CD4-positive, alpha-beta memory T cell (primary cell): ENCODE data around the gene ACTN3. TPM values are rescaled to one million over a fixed set of nuclear protein-coding genes. Genes with fewer than 3 reads are reported as not detected.
"Not testable (repeated sequence)": the region's sequence is repeated elsewhere in the genome, so short reads cannot be mapped to it uniquely, and the experiment has no call there.

Experiments
- CTCF ChIA-PET: fragments of 350-600 bp; sonication (Branson Sonifier 250); formaldehyde crosslinking; loops from one replicate; lab custom pipeline; 2021; ENCODE audit warnings: inconsistent platforms; ENCODE audit not compliant: partially characterized antibody; lab: Charles Lee
- POLR2A ChIA-PET: fragments of 350-600 bp; sonication (Branson Sonifier 250); formaldehyde crosslinking; loops from one replicate; lab custom pipeline; 2021; ENCODE audit not compliant: partially characterized antibody; lab: Charles Lee
- DNase-seq, 5 donors: peaks; one replicate each; pipeline versions ENCODE4 v3.0.0 to v3.0.0-alpha.2; 2020 to 2022; ENCODE audit warnings: mixed read lengths in 1 of 5
- H3K27ac ChIP-seq: one replicate; pipeline ENCODE4 v1.7.0; 2013; ENCODE audit warnings: low read depth, low read length
- H3K27me3 ChIP-seq: 2 replicates; pipeline ENCODE4 v1.7.0; 2013; ENCODE audit warnings: mild to moderate bottlenecking, low read length, moderate library complexity; ENCODE audit not compliant: insufficient read depth
- H3K36me3 ChIP-seq: 2 replicates; pipeline ENCODE4 v1.7.0; 2013; ENCODE audit warnings: mild to moderate bottlenecking, low read length, moderate library complexity; ENCODE audit not compliant: insufficient read depth
- H3K4me1 ChIP-seq: 2 replicates; pipeline ENCODE4 v1.7.0; 2013; ENCODE audit warnings: mild to moderate bottlenecking, low read length, moderate library complexity; ENCODE audit not compliant: insufficient read depth
- H3K4me3 ChIP-seq, 2 donors: one replicate each; pipeline ENCODE4 v1.7.0; 2013; ENCODE audit warnings: low read length in 2 of 2, mild to moderate bottlenecking in 1 of 2
- H3K9me3 ChIP-seq, 2 donors: one replicate each; pipeline ENCODE4 v1.7.0; 2013; ENCODE audit warnings: low read length in 2 of 2, control low read depth in 1 of 2; ENCODE audit not compliant: control insufficient read depth in 1 of 2
- H3K27ac Mint-ChIP-seq, 7 donors: one replicate each; pipeline ENCODE4 v1.8.0; 2020 to 2021; ENCODE audit warnings: mixed read lengths in 7 of 7, mild to moderate bottlenecking in 6 of 7, inconsistent platforms in 3 of 7, moderate library complexity in 3 of 7
- H3K27me3 Mint-ChIP-seq, 2 donors: one replicate each; pipeline ENCODE4 v1.8.0; 2020 to 2021; ENCODE audit warnings: mixed read lengths in 2 of 2
- H3K36me3 Mint-ChIP-seq, 2 donors: one replicate each; pipeline ENCODE4 v1.8.0; 2020 to 2021; ENCODE audit warnings: mixed read lengths in 2 of 2, inconsistent platforms in 1 of 2, mild to moderate bottlenecking in 1 of 2
- H3K4me1 Mint-ChIP-seq, 4 donors: one replicate each; pipeline ENCODE4 v1.8.0; 2020 to 2021; ENCODE audit warnings: mixed read lengths in 4 of 4, mild to moderate bottlenecking in 1 of 4
- H3K4me3 Mint-ChIP-seq, 8 donors: one replicate each; pipeline ENCODE4 v1.8.0; 2020 to 2021; ENCODE audit warnings: mixed read lengths in 8 of 8, mild to moderate bottlenecking in 7 of 8, moderate library complexity in 6 of 8, inconsistent platforms in 3 of 8
- H3K9me3 Mint-ChIP-seq, 8 donors: one replicate each; pipeline ENCODE4 v1.8.0; 2020 to 2021; ENCODE audit warnings: mixed read lengths in 8 of 8, mild to moderate bottlenecking in 5 of 8, inconsistent platforms in 3 of 8, moderate library complexity in 1 of 8
- intact Hi-C: fragments of 100-400 bp; cut with micrococcal nuclease; formaldehyde crosslinking; loops from one replicate; pipeline ENCODE4 v1.15.1; 2023
- polyA plus RNA-seq, 2 donors: library from polyadenylated mRNA; unstranded; fragments of 300-500 nt; fragmentation: Illumina TruSeq; gene quantifications; one replicate each; pipeline ENCODE4 v1.2.3, GENCODE V29; 2021
- total RNA-seq, 2 experiments: library from RNA; stranded (reverse); gene quantifications; one replicate each; pipeline ENCODE4 v1.2.3, GENCODE V29; 2021

The ACTN3 gene
- total and polyA plus RNA-seq, 4 experiments from 2014 or later = 0.17 to 0.20 TPM; not detected in 2

DNA sequence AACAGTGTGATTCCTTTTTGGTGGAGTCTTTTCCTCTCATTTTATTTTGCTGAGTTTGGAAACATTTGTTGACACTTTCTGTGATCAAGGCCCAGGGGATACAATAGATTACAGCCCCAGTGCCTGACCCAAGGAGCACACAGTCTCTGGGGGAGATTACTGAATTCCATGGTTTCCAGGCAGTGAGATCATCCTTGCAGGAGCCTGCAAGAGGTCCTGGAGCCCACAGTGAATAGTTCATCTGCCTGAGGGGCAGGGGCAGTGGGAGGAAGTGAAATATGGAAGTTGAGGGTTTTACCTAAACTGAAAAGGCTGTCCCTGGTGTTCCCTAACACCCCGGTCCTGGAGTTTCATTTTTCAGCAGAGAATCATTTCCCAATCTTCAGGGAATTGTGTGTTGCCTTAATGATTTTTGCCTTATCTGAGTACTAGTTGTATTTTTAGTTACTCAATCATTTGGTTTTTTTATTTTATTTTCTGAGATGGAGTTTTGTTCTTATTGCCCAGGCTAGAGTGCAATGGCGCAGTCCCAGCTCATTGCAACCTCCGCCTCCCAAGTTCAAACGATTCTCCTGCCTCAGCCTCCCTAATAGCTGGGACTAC, 54.0 kb downstream of the ACTN3 start:
- H3K27me3 Mint-ChIP-seq = no peaks in the 10 kb centered on the region
- POLR2A ChIA-PET = interaction anchor here (1.2 to 2.4 kb wide), 2 partner anchors 16 to 17 kb away, joined by 5 to 8 read pairs; partner anchors contain the start of gene RBM14
- H3K4me3 ChIP-seq = no peak overlapping the region
- intact Hi-C loops = no loop called here
- peak overlapping the region in 1 of 7 donors; percentile 64 for H3K27ac Mint-ChIP-seq
- CTCF ChIA-PET = interaction anchor here (1.5 to 1.6 kb wide), 2 partner anchors 8 to 78 kb away, joined by 3 to 6 read pairs; partner anchors contain the start of genes CCDC87 and RBM4B
- no peak overlapping the region for H3K27ac ChIP-seq
- no peaks in the 10 kb centered on the region for H3K9me3 ChIP-seq
- peaks cover 0 to 5% (median 3%) of the 10 kb centered on the region in 4 donors for H3K4me1 Mint-ChIP-seq
- H3K27me3 ChIP-seq = no peaks in the 10 kb centered on the region
- H3K4me1 ChIP-seq = peaks cover 4% of the 10 kb centered on the region
- peaks cover 0 to 28% of the 10 kb centered on the region in 2 donors for H3K36me3 Mint-ChIP-seq
- no peaks in the 10 kb centered on the region for H3K9me3 Mint-ChIP-seq
- DNase-seq = no peak
- peaks cover 17% of the 10 kb centered on the region for H3K36me3 ChIP-seq
- no peak overlapping the region for H3K4me3 Mint-ChIP-seq

DNA sequence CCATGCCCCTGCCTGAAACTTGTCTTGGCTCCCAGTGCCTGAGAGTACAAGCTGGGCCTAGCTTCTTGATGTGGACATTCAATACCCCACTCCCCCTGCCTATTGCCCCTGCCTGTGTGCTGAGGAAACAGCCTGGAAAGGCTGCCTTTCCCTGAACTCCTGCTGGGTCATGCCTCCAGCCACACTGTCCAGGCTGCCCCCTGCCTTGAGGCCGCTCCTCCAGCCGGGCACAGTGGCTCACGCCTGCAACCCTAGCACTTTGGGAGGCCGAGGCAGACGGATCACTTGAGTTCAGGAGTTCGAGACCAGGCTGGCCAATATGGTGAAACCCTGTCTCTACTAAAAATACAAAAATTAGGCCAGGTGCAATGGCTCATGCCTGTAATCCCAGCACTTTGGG, 56.4 kb downstream of the ACTN3 start:
- no peaks in the 10 kb centered on the region for H3K9me3 Mint-ChIP-seq
- POLR2A ChIA-PET = interaction anchor here (0.8 to 2.4 kb wide), 2 partner anchors 14 to 40 kb away, joined by 3 to 8 read pairs; partner anchors contain the start of gene RBM14
- H3K27me3 Mint-ChIP-seq = no peaks in the 10 kb centered on the region
- no peak overlapping the region for H3K4me3 ChIP-seq
- no peaks in the 10 kb centered on the region for H3K4me1 Mint-ChIP-seq
- H3K27ac ChIP-seq = no peak overlapping the region
- DNase-seq = no peak
- CTCF ChIA-PET = no interaction called here
- H3K27me3 ChIP-seq = no peaks in the 10 kb centered on the region
- H3K9me3 ChIP-seq = no peaks in the 10 kb centered on the region
- H3K36me3 Mint-ChIP-seq = peaks cover 0 to 33% of the 10 kb centered on the region in 2 donors
- peak overlapping the region in 1 of 7 donors; percentile 70 for H3K27ac Mint-ChIP-seq
- peaks cover 20% of the 10 kb centered on the region for H3K36me3 ChIP-seq
- intact Hi-C loops = no loop called here
- no peaks in the 10 kb centered on the region for H3K4me1 ChIP-seq
- no peak overlapping the region for H3K4me3 Mint-ChIP-seq

GRCh38 chr11:66604155-66604554, 57.5 kb downstream of the ACTN3 start:
- H3K27me3 ChIP-seq = no peaks in the 10 kb centered on the region
- H3K4me1 Mint-ChIP-seq = no peaks in the 10 kb centered on the region
- no peak overlapping the region for H3K4me3 ChIP-seq
- no peak overlapping the region for H3K27ac ChIP-seq
- ChIA-PET POLR2A (interaction anchor here (3.8 kb wide), 1 partner anchor 12 kb away, joined by 19 read pairs; the partner anchor contains the start of gene RBM14), CTCF (no interaction called here)
- intact Hi-C loops = no loop called here
- no peaks in the 10 kb centered on the region for H3K27me3 Mint-ChIP-seq
- DNase-seq = no peak
- peaks cover 20% of the 10 kb centered on the region for H3K36me3 ChIP-seq
- no peaks in the 10 kb centered on the region for H3K4me1 ChIP-seq
- peaks cover 0 to 31% of the 10 kb centered on the region in 2 donors for H3K36me3 Mint-ChIP-seq
- H3K4me3 Mint-ChIP-seq = no peak overlapping the region
- no peaks in the 10 kb centered on the region for H3K9me3 ChIP-seq
- H3K9me3 Mint-ChIP-seq = no peaks in the 10 kb centered on the region
- H3K27ac Mint-ChIP-seq = no peak overlapping the region

GRCh38 chr11:66606608-66607007, 59.9 kb downstream of the ACTN3 start:
- H3K27me3 ChIP-seq, H3K4me3 Mint-ChIP-seq, H3K9me3 ChIP-seq, H3K27me3 Mint-ChIP-seq, H3K27ac ChIP-seq, H3K27ac Mint-ChIP-seq, DNase-seq, H3K9me3 Mint-ChIP-seq, H3K4me3 ChIP-seq, intact Hi-C loops: not testable (repeated sequence)
- ChIA-PET POLR2A (interaction anchor here (1.0 to 3.8 kb wide), 3 partner anchors 10 to 32 kb away, joined by 3 to 19 read pairs (median 8); partner anchors contain the start of genes RBM14 and RBM4), CTCF (interaction anchor here (1.0 to 1.7 kb wide), 3 partner anchors 14 to 29 kb away, joined by 3 to 6 read pairs (median 6); partner anchors contain the start of genes CCDC87 and CCS)
- Histone ChIP-seq H3K4me1 (peaks cover 11% of the 10 kb centered on the region), H3K36me3 (peaks cover 20% of the 10 kb centered on the region)
- peaks cover 6 to 13% (median 11%) of the 10 kb centered on the region in 4 donors for H3K4me1 Mint-ChIP-seq
- peaks cover 0 to 23% of the 10 kb centered on the region in 2 donors for H3K36me3 Mint-ChIP-seq

DNA sequence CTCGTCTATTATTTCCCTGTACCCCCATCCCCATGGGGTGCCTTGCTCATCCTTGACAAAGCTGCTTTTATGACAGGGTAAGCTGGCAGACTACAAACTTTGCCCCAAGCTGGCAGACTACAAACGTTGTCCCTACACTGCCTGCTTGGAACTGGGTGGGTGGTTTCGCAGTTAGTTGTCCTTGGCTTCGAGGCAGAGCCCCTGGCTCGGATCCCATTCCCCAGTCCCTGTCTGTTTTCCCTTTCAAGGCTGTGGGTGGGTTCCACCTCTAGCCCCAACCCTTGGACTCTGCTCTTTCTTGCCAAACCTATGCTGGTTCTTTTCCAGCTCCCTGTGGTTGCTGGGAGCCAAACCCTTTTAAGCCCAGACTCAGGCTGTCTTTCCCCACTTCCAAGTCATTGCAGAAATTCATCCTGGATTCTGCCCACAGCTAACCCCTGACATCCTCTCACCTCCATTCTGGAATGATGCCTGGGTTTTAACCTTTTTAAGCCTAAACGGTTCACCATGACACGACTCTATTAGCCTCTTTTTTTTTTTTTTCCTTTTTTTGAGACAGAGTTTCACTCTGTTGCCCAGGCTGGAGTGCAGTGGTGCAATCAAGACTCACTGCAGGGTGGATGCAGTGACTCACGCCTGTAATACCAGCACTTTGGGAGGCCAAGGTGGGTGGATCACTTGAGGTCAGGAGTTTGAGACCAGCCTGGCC, 60.6 kb downstream of the ACTN3 start:
- Histone ChIP-seq H3K27ac (no peak overlapping the region), H3K36me3 (peaks cover 18% of the 10 kb centered on the region), H3K9me3 (no peaks in the 10 kb centered on the region), H3K27me3 (no peaks in the 10 kb centered on the region), H3K4me3 (no peak overlapping the region), H3K4me1 (peaks cover 11% of the 10 kb centered on the region)
- ChIA-PET CTCF (interaction anchor here (1.7 kb wide), 1 partner anchor 29 kb away, joined by 6 read pairs; no protein-coding TSS in a partner anchor), POLR2A (interaction anchor here (1.0 to 3.8 kb wide), 3 partner anchors 9 to 31 kb away, joined by 3 to 19 read pairs (median 8); partner anchors contain the start of genes RBM14 and RBM4)
- H3K27ac Mint-ChIP-seq = peak overlapping the region in 1 of 7 donors; percentile 83
- H3K4me1 Mint-ChIP-seq = peaks cover 6 to 13% (median 11%) of the 10 kb centered on the region in 4 donors
- intact Hi-C loops = no loop called here
- no peak for DNase-seq
- no peaks in the 10 kb centered on the region for H3K27me3 Mint-ChIP-seq
- H3K4me3 Mint-ChIP-seq = no peak overlapping the region
- peaks cover 0 to 19% of the 10 kb centered on the region in 2 donors for H3K36me3 Mint-ChIP-seq
- no peaks in the 10 kb centered on the region for H3K9me3 Mint-ChIP-seq

GRCh38 chr11:66609721-66610617, 63.3 kb downstream of the ACTN3 start:
- Histone ChIP-seq H3K36me3 (peaks cover 11% of the 10 kb centered on the region), H3K4me3 (no peak overlapping the region), H3K27me3 (no peaks in the 10 kb centered on the region), H3K27ac (no peak overlapping the region), H3K9me3 (no peaks in the 10 kb centered on the region), H3K4me1 (peaks cover 11% of the 10 kb centered on the region)
- intact Hi-C loops = loop anchor here (1.0 kb wide), 1 partner anchor 60 kb away; no protein-coding TSS in a partner anchor
- H3K9me3 Mint-ChIP-seq = no peaks in the 10 kb centered on the region
- DNase-seq = no peak
- ChIA-PET CTCF (interaction anchor here (0.6 to 1.4 kb wide), 3 partner anchors 15 to 19 kb away, joined by 3 to 5 read pairs (median 4); partner anchors contain the start of gene CCDC87), POLR2A (interaction anchor here (1.2 kb wide), 1 partner anchor 9 kb away, joined by 3 read pairs; no protein-coding TSS in a partner anchor)
- H3K36me3 Mint-ChIP-seq = peaks cover 0 to 11% of the 10 kb centered on the region in 2 donors
- H3K27me3 Mint-ChIP-seq = no peaks in the 10 kb centered on the region
- H3K27ac Mint-ChIP-seq = peak overlapping the region; percentile 18 to 85 (median 53)
- H3K4me3 Mint-ChIP-seq = peak overlapping the region in 2 of 8 donors; percentile 43 to 59
- H3K4me1 Mint-ChIP-seq = peaks cover 6 to 13% (median 11%) of the 10 kb centered on the region in 4 donors
